HepG2 (cell line): ENCODE data around the gene CEBPB. TPM values are rescaled to one million over a fixed set of nuclear protein-coding genes. Genes with fewer than 3 reads are reported as not detected.

Experiments
- AGO2 ChIP-seq: fragments of 200-400 bp; formaldehyde crosslinking; optimal IDR thresholded peaks from 2 replicates; pipeline ENCODE3; 2017; ENCODE audit warnings: mild to moderate bottlenecking, low read depth, low read length, moderate library complexity
- CREM ChIP-seq, 2 experiments: sonication (generic) in 1 of 2; formaldehyde crosslinking in 1 of 2; IDR thresholded peaks; 2 replicates each; pipeline versions ENCODE4 v1.4.0 to v1.6.1; 2016 to 2020; ENCODE audit warnings: antibody characterized with exemption in 1 of 2, mild to moderate bottlenecking in 1 of 2, missing genetic modification reagents in 1 of 2
- EZH2 ChIP-seq: conservative IDR thresholded peaks from 2 replicates; pipeline ENCODE4 v1.6.1; 2012; ENCODE audit warnings: mild to moderate bottlenecking, low read depth, low read length, moderate library complexity
- FOSL2 ChIP-seq: sonication (generic); formaldehyde crosslinking; IDR thresholded peaks from 2 replicates; pipeline ENCODE4 v1.4.0; 2020; ENCODE audit warnings: missing genetic modification reagents
- FOXA1 ChIP-seq, 2 experiments: fragments of 450-650 bp in 1 of 2; sonication (generic) in 1 of 2; formaldehyde crosslinking in 1 of 2; IDR thresholded peaks; 2 replicates each; pipeline versions ENCODE4 v1.4.0 to v1.6.1; 2016 to 2020; ENCODE audit warnings: missing genetic modification reagents in 1 of 2
- HNRNPH1 ChIP-seq: fragments of 200-400 bp; formaldehyde crosslinking; optimal IDR thresholded peaks from 2 replicates; pipeline ENCODE3; 2017; ENCODE audit warnings: mild to moderate bottlenecking, low read depth, low read length
- IRF1 ChIP-seq: sonication (generic); formaldehyde crosslinking; IDR thresholded peaks from 2 replicates; pipeline ENCODE4 v1.4.0; 2020; ENCODE audit warnings: low read depth, mild to moderate bottlenecking, missing genetic modification reagents
- JUN ChIP-seq: sonication (generic); formaldehyde crosslinking; IDR thresholded peaks from 2 replicates; pipeline ENCODE4 v1.4.0; 2020; ENCODE audit warnings: mild to moderate bottlenecking, missing genetic modification reagents
- MTA3 ChIP-seq: sonication (generic); formaldehyde crosslinking; IDR thresholded peaks from 2 replicates; pipeline ENCODE4 v1.4.0; 2020; ENCODE audit warnings: missing genetic modification reagents
- NCOR1 ChIP-seq: fragments of 200-600 bp; sonication (generic); IDR thresholded peaks from 2 replicates; pipeline ENCODE4 v1.7.0; 2017; ENCODE audit warnings: antibody characterized with exemption, low read length, borderline replicate concordance
- PTBP1 ChIP-seq: fragments of 200-400 bp; formaldehyde crosslinking; IDR thresholded peaks from 2 replicates; pipeline ENCODE4 v1.6.1; 2018; ENCODE audit warnings: low read length, low read depth; ENCODE audit not compliant: poor library complexity, severe bottlenecking
- TBL1XR1 ChIP-seq: fragments of 150-350 bp; IDR thresholded peaks from 2 replicates; pipeline ENCODE4 v1.6.1; 2014; ENCODE audit warnings: borderline replicate concordance, low read length; ENCODE audit not compliant: partially characterized antibody
- ZBTB43 ChIP-seq: sonication (generic); formaldehyde crosslinking; conservative IDR thresholded peaks from 2 replicates; pipeline ENCODE4 v1.4.0; 2020; ENCODE audit warnings: missing genetic modification reagents
- ZNF121 ChIP-seq: sonication (generic); formaldehyde crosslinking; IDR thresholded peaks from 2 replicates; pipeline ENCODE4 v1.5.0; 2020; ENCODE audit warnings: mild to moderate bottlenecking, missing genetic modification reagents
- ZNF256 ChIP-seq: sonication (generic); formaldehyde crosslinking; conservative IDR thresholded peaks from 2 replicates; pipeline ENCODE4 v1.4.0; 2020; ENCODE audit warnings: missing genetic modification reagents
- ZNF574 ChIP-seq: sonication (generic); formaldehyde crosslinking; IDR thresholded peaks from 2 replicates; pipeline ENCODE4 v1.4.0; 2020; ENCODE audit warnings: missing genetic modification reagents
- ZNF614 ChIP-seq: IDR thresholded peaks from 2 replicates; pipeline ENCODE4 v1.6.1; 2018; ENCODE audit warnings: missing biosample characterization, missing genetic modification reagents, inconsistent platforms, borderline replicate concordance
- ZNF619 ChIP-seq: sonication (generic); formaldehyde crosslinking; IDR thresholded peaks from 2 replicates; pipeline ENCODE4 v1.4.0; 2020; ENCODE audit warnings: mild to moderate bottlenecking, missing genetic modification reagents
- ZNF644 ChIP-seq: IDR thresholded peaks from 2 replicates; pipeline ENCODE4 v1.6.1; 2016; ENCODE audit warnings: low read depth
- ZSCAN21 ChIP-seq: sonication (generic); formaldehyde crosslinking; IDR thresholded peaks from 2 replicates; pipeline ENCODE4 v1.8.0; 2022; ENCODE audit warnings: mild to moderate bottlenecking, missing genetic modification reagents, moderate library complexity, borderline replicate concordance
- ZSCAN22 ChIP-seq: sonication (generic); formaldehyde crosslinking; IDR thresholded peaks from 2 replicates; pipeline ENCODE4 v1.4.0; 2020; ENCODE audit warnings: mild to moderate bottlenecking, missing genetic modification reagents
- ZSCAN5A ChIP-seq: sonication (generic); formaldehyde crosslinking; IDR thresholded peaks from 2 replicates; pipeline ENCODE4 v1.8.0; 2022; ENCODE audit warnings: mild to moderate bottlenecking, missing genetic modification reagents, borderline replicate concordance
- polyA plus RNA-seq, 8 experiments: library from polyadenylated mRNA; depleted of rRNA in 3 of 8; stranded (reverse) in 7 of 8; unstranded in 1 of 8; fragments of >200 nt; fragmentation: Illumina TruSeq in 4 of 8; extraction: Trizol in 4 of 8; gene quantifications; 2 replicates each; pipeline versions ENCODE4 v1.2.1 to v1.2.3, GENCODE V29; 2011 to 2016; ENCODE audit warnings: low read depth in 4 of 8, missing spikeins in 1 of 8, mixed read lengths in 1 of 8; ENCODE audit not compliant: insufficient read depth in 1 of 8
- total RNA-seq, 5 experiments: library from RNA; depleted of rRNA; stranded (reverse); fragments of >200 nt; fragmentation: Illumina TruSeq; extraction: Trizol; gene quantifications; 2 replicates each; pipeline ENCODE4 v1.2.3, GENCODE V29; 2016; ENCODE audit warnings: low read depth in 1 of 5

CEBPB gene
- total and polyA plus RNA-seq, 2 of the 13 experiments (the other 11 are each of a cell fraction or from before 2014, with no cell fraction given) = 18.5 to 28.2 TPM

GRCh38 chr20:50187403-50188051, 3.1 kb upstream of the CEBPB start (continued):
- TF ChIP-seq NCOR1 (0 out of 2 replicates have a peak, but pooled peaks have one; percentile 35), FOSL2 (peak; percentile 87), ZNF121 (CRISPR knock-in tag) (no peak), ZNF574 (peak; percentile 48; the same call in 1 of the 2 replicates), HNRNPH1 (no peak), FOXA1 (IDR thresholded peaks at IDR 0.05) (no peak), FOXA1 (CRISPR knock-in tag; IDR thresholded peaks at IDR 0.05) (peak; percentile 48; the same call in 1 of the 2 replicates), AGO2 (peak; percentile 18), IRF1 (0 out of 2 replicates have a peak, but pooled peaks have one; percentile 60), ZNF619 (CRISPR knock-in tag) (peak; percentile 81), ZNF644 (peak; percentile 9; the same call in 1 of the 2 replicates), ZSCAN21 (CRISPR knock-in tag) (peak; percentile 72), ZSCAN5A (CRISPR knock-in tag) (0 out of 2 replicates have a peak, but pooled peaks have one; percentile 17), ZSCAN22 (no peak), CREM (IDR thresholded peaks at IDR 0.05) (0 out of 2 replicates have a peak, but pooled peaks have one; percentile 36), CREM (CRISPR knock-in tag; IDR thresholded peaks at IDR 0.05) (no peak), EZH2 (no peak), TBL1XR1 (peak; percentile 28), JUN (CRISPR knock-in tag) (peak; percentile 94), ZNF614 (CRISPR knock-in tag) (no peak), ZBTB43 (CRISPR knock-in tag) (0 out of 2 replicates have a peak, but pooled peaks have one; percentile 13), ZNF256 (CRISPR knock-in tag) (0 out of 2 replicates have a peak, but pooled peaks have one; percentile 15), MTA3 (CRISPR knock-in tag) (no peak), PTBP1 (peak; percentile 99)
